Fibroblast of the aortic adventitia (primary cell): Measurements from ENCODE around the gene FAM217A. TPM values are rescaled to one million over a fixed set of nuclear protein-coding genes. Genes with fewer than 3 reads are reported as not detected.
A peak's percentile ranks its signal among the peaks of the same experiment; 100 is the strongest.

Experiments used
- DNase-seq: peaks from one replicate; pipeline ENCODE4 v3.0.0-alpha.2; 2010; ENCODE audit warnings: low read depth
- H3K4me3 ChIP-seq: 2 replicates; pipeline ENCODE4 v1.5.1; 2011; ENCODE audit warnings: low read depth, mild to moderate bottlenecking, control low read depth, low read length, moderate library complexity
- total RNA-seq: library from RNA; depleted of rRNA; stranded (reverse); fragments of >200 nt; gene quantifications from 2 replicates; pipeline ENCODE4 v1.2.3, GENCODE V29; 2012; ENCODE audit warnings: low replicate concordance
- TF ChIP-seq, protein P1 (sequence below): IDR thresholded peaks from 2 replicates; pipeline ENCODE4 v1.5.1; 2011; ENCODE audit warnings: mild to moderate bottlenecking, low read length, control low read depth, inconsistent platforms; ENCODE audit not compliant: insufficient read depth

FAM217A gene
- total RNA-seq, 1 donor: not detected

DNA sequence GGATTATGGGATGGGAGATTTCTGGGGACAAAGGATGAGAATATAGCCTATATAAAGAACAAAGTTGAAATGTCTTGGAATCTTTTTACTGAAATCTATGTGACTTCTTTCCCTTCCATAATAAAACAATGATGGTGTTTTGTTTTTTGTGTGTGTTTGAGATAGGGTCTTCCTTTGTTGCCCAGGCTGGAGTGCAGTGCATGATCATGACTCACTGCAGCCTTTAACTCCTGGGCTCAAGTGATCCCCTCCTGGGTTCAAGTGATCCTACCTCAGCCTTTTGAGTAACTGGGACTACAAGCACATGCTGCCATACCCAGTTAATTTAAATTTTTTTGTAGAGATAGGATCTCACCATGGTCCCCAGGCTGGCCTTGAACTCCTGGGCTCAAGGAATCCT, 50.9 kb downstream of the FAM217A start:
- no peak for DNase-seq
- no peak overlapping the region for H3K4me3 ChIP-seq
- TF ChIP-seq, protein P1, sequence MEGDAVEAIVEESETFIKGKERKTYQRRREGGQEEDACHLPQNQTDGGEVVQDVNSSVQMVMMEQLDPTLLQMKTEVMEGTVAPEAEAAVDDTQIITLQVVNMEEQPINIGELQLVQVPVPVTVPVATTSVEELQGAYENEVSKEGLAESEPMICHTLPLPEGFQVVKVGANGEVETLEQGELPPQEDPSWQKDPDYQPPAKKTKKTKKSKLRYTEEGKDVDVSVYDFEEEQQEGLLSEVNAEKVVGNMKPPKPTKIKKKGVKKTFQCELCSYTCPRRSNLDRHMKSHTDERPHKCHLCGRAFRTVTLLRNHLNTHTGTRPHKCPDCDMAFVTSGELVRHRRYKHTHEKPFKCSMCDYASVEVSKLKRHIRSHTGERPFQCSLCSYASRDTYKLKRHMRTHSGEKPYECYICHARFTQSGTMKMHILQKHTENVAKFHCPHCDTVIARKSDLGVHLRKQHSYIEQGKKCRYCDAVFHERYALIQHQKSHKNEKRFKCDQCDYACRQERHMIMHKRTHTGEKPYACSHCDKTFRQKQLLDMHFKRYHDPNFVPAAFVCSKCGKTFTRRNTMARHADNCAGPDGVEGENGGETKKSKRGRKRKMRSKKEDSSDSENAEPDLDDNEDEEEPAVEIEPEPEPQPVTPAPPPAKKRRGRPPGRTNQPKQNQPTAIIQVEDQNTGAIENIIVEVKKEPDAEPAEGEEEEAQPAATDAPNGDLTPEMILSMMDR: no peak

DNA sequence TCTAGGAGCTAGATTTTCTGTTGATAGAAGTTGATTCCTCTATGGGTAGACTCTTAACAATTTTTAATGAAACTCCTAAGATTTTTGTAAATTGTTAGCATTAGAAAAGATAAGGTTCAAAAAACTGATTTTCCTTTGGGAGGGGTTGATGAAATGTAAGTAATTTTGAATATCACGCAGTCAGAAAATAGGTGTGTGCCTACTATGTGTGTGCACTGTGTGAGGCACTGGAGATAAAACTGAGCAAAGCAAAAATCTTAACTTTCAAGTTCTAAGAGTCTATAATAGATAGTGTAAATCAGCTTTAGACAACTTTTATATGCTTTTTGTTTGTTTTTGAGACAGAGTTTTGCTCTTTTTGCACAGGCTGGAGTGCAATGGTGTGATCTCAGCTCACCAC, 53.3 kb downstream of the FAM217A start:
- TF ChIP-seq, protein P1: no peak
- H3K4me3 ChIP-seq: no peak overlapping the region
- DNase-seq: no peak

DNA sequence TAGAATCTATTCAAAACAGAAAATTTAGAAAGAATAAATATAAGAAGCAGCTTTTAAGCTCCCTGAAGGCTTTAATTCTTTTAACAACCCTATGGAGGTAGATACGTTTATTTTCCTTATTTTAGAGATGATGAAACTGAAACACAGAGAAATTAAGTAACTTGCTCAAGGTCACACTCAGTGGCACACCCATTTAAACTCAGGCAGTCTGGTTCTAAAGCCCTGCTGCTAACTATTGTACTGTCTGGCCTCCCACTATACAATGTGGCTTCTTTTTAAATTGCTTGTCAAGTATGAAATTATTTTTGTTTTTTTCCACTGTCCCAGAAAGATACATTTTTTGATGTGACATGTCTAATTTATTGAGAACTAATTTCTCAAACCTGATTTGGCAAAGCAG, 55.7 kb downstream of the FAM217A start:
- peak overlapping the region; percentile 98 for H3K4me3 ChIP-seq
- TF ChIP-seq, protein P1: no peak
- peak; percentile 36 for DNase-seq

DNA sequence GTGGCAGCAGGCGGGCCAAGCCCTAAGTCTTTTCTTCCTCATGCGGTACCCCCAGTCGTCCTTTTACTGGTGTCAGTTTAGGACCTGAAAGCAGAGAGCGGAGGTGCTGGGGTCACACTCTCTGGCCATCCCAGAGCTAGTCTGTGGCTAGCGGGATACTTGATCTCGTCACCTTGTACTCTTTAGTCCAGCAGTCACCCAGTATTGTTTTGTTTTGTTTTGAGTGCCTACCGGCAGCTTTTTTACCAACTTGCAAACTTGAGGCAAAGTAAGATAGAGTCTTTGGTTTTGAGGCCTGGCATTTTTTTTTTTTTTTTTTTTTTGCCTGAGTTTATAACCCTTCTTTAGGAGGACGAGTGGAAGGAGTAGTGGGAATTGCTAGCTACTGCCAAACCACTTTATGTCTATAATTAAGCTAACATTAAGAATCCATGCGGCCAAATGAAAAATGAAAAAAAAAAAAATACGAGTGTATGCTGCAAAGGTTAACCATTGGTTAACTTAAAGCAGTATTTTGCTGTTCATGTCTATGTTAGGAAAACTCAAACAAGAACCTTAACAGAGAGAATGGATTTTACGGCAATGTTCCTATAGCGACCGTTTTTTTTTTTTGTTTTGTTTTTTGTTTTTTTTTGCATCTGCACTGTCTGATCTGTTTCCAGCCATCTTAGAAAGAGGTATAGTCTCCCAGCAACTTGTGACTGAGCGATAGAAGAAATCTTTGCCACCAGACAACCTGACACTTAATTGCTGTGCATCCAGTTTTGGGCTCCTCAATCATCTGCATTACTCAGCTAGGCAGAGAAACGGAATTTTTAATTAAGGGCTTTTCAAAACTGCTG, 56.9 kb downstream of the FAM217A start:
- TF ChIP-seq, protein P1: no peak
- peak overlapping the region; percentile 98 for H3K4me3 ChIP-seq
- peak; percentile 21 for DNase-seq

DNA sequence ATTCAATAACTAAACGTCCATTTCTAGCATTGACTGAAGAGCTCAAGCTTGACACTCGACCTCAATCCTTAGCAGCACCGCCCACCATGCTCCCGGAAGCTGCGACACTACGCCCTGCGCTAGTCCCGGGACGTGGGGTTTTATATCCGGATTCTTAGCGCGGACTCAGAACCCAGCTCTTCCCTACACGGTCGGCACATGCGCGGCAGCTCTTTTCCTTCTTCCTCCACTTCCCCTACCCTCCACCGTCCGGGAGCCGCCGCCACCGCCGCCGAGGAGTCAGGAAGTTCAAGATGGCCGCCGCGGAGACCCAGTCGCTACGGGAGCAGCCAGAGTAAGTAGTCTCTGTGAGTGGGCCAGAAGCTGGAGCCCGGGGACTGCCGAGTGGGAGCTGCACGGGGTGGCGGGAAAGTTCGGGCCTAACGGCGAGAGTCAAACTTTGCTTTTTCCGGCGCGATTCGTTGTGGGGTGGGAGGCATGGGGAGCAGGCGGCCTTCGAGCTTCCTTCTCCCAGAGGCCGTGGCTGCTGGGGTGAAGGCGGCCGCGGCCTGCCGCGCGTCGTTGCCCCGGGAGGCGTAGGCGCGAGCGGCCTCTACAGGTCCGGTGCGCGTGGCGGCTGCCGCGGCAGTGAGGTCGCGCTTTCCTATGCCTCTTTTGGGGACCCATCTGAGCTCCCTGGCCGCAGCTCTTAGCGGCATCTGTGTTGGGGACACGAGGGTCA, 57.6 kb downstream of the FAM217A start:
- peak; percentile 96 for DNase-seq
- H3K4me3 ChIP-seq: peak overlapping the region; percentile 98
- TF ChIP-seq, protein P1: peak; percentile 30

DNA sequence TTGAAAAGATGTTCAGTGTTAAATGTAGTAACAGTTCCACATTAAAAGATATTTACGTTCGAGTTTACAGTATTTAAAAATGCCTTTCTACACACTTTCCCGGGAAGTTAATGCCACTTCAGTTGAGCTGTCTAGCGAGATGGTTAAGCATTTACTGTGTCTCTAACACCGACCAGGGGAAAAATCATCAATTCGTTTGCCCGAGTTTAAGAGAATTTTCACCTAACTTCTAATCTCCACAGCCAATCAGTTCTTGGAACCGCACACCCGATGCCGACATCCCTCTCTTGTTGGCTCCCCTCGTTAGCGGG, 58.2 kb downstream of the FAM217A start:
- TF ChIP-seq, protein P1: no peak
- DNase-seq: no peak

More for the DNA sequence above, 58.2 kb downstream of the FAM217A start:
- H3K4me3 ChIP-seq: peak overlapping the region; percentile 98
